ENCODE measurements around the gene TTC9B. TPM values are rescaled to one million over a fixed set of nuclear protein-coding genes. Genes with fewer than 3 reads are reported as not detected.
"Not testable (repeated sequence)": the region's sequence is repeated elsewhere in the genome, so short reads cannot be mapped to it uniquely, and the experiment has no call there.

TTC9B gene
- total RNA-seq, 8 experiments from 2014 or later: 0.45 to 25.6 (median 13.5) TPM

GRCh38 chr19:40190891-40191835 is 27.0 kb downstream of the TTC9B start, which contains the start of gene MAP3K10:
MAP3K10 (plus strand) TSS chr19:40191426; CDS start chr19:40192032, 606 bp downstream.
- in situ Hi-C loops (cut with MboI; ENCODE audit: low pct_unique_long_range_greater_than_20kb in 2 of 9, low sequenced_read_pairs in 9 of 9, unreplicated experiment in 9 of 9): no loop called here
- Histone ChIP-seq H3K4me3 (peak within 1 kb of the TSS; percentile 85 to 99 (median 96)), H3K27ac (peak within 1 kb of the TSS; percentile 85 to 89), H3K4me1 (replicated peaks in 1 of 2) (peaks cover 0 to 5% of the 10 kb centered on the region in 2 donors)
- no CpG with 5 or more reads among the region's 116 CpGs for WGBS, 10 experiments
- ATAC-seq (replicated peaks in 6 of 8): peak; percentile 75 to 93 (median 92)

- Histone ChIP-seq H3K4me3 (no peak overlapping the region), H3K4me1 (replicated peaks in 1 of 2) (no peaks in the 10 kb centered on the region), H3K27ac (no peak overlapping the region)
- in situ Hi-C loops (cut with MboI; ENCODE audit: low pct_unique_long_range_greater_than_20kb in 2 of 9, low sequenced_read_pairs in 9 of 9, unreplicated experiment in 9 of 9): no loop called here
- WGBS, 10 experiments: 25 to 100% (median 100%) methylated on average over 1 of the region's 1 CpG; no CpG with 5 or more reads in 5 of the 10 experiments
- no peak for ATAC-seq (replicated peaks in 6 of 8)
These were observed 33.9 kb downstream of the TTC9B start for GRCh38 chr19:40184273-40184672.

- no peak overlapping the region for H3K4me3 ChIP-seq
- 53 to 93% (median 64%) methylated on average over 2 to 4 of the region's 4 CpGs; no CpG with 5 or more reads in 1 of the 10 experiments for WGBS, 10 experiments
- no peak overlapping the region for H3K27ac ChIP-seq
- ATAC-seq (replicated peaks in 6 of 8): no peak
- H3K4me1 ChIP-seq (replicated peaks in 1 of 2): no peaks in the 10 kb centered on the region
- in situ Hi-C loops (cut with MboI; ENCODE audit: low pct_unique_long_range_greater_than_20kb in 2 of 9, low sequenced_read_pairs in 9 of 9, unreplicated experiment in 9 of 9): no loop called here
These were observed 39.4 kb downstream of the TTC9B start for GRCh38 chr19:40178756-40179155.

- no peak overlapping the region for H3K4me3 ChIP-seq
- no peak for ATAC-seq (replicated peaks in 6 of 8)
- no peak overlapping the region for H3K27ac ChIP-seq
- in situ Hi-C loops (cut with MboI; ENCODE audit: low pct_unique_long_range_greater_than_20kb in 2 of 9, low sequenced_read_pairs in 9 of 9, unreplicated experiment in 9 of 9): no loop called here
- H3K4me1 ChIP-seq (replicated peaks in 1 of 2): no peaks in the 10 kb centered on the region
- 15 to 83% (median 67%) methylated on average over 1 to 4 of the region's 5 CpGs for WGBS, 10 experiments
These were observed 40.7 kb downstream of the TTC9B start for GRCh38 chr19:40177286-40178070.

GRCh38 chr19:40175820-40176219 is 42.4 kb downstream of the TTC9B start:
- Histone ChIP-seq H3K27ac (no peak overlapping the region), H3K4me3 (no peak overlapping the region), H3K4me1 (replicated peaks in 1 of 2) (no peaks in the 10 kb centered on the region)
- WGBS, 10 experiments: 0 to 73% (median 33%) methylated on average over 1 to 4 of the region's 5 CpGs; no CpG with 5 or more reads in 3 of the 10 experiments
- ATAC-seq (replicated peaks in 6 of 8): no peak
- in situ Hi-C loops (cut with MboI; ENCODE audit: low pct_unique_long_range_greater_than_20kb in 2 of 9, low sequenced_read_pairs in 9 of 9, unreplicated experiment in 9 of 9): no loop called here

GRCh38 chr19:40174092-40174491 is 44.1 kb downstream of the TTC9B start:
- WGBS, 10 experiments: 27 to 68% (median 54%) methylated on average over 2 to 4 of the region's 4 CpGs; no CpG with 5 or more reads in 4 of the 10 experiments
- H3K4me1 ChIP-seq (replicated peaks in 1 of 2): no peaks in the 10 kb centered on the region
- no peak for ATAC-seq (replicated peaks in 6 of 8)
- no peak overlapping the region for H3K27ac ChIP-seq
- H3K4me3 ChIP-seq: no peak overlapping the region
- in situ Hi-C loops (cut with MboI; ENCODE audit: low pct_unique_long_range_greater_than_20kb in 2 of 9, low sequenced_read_pairs in 9 of 9, unreplicated experiment in 9 of 9): no loop called here

- H3K4me1 ChIP-seq (replicated peaks in 1 of 2); in situ Hi-C loops (cut with MboI; ENCODE audit: low pct_unique_long_range_greater_than_20kb in 2 of 9, low sequenced_read_pairs in 9 of 9, unreplicated experiment in 9 of 9); H3K4me3 ChIP-seq; ATAC-seq (replicated peaks in 6 of 8); H3K27ac ChIP-seq: not testable (repeated sequence)
- WGBS, 10 experiments: 58 to 100% (median 88%) methylated on average over 1 to 4 of the region's 4 CpGs; no CpG with 5 or more reads in 2 of the 10 experiments
These were observed 46.9 kb downstream of the TTC9B start for GRCh38 chr19:40171293-40171692.

- H3K4me3 ChIP-seq; H3K4me1 ChIP-seq (replicated peaks in 1 of 2); ATAC-seq (replicated peaks in 6 of 8); H3K27ac ChIP-seq; in situ Hi-C loops (cut with MboI; ENCODE audit: low pct_unique_long_range_greater_than_20kb in 2 of 9, low sequenced_read_pairs in 9 of 9, unreplicated experiment in 9 of 9): not testable (repeated sequence)
- 56 to 100% (median 87%) methylated on average over 1 to 11 of the region's 39 CpGs; no CpG with 5 or more reads in 3 of the 10 experiments for WGBS, 10 experiments
These were observed 47.7 kb downstream of the TTC9B start for GRCh38 chr19:40170303-40170989.

- H3K4me3 ChIP-seq; in situ Hi-C loops (cut with MboI; ENCODE audit: low pct_unique_long_range_greater_than_20kb in 2 of 9, low sequenced_read_pairs in 9 of 9, unreplicated experiment in 9 of 9); H3K4me1 ChIP-seq (replicated peaks in 1 of 2); H3K27ac ChIP-seq; ATAC-seq (replicated peaks in 6 of 8): not testable (repeated sequence)
- 40 to 80% (median 65%) methylated on average over 1 to 7 of the region's 30 CpGs; no CpG with 5 or more reads in 6 of the 10 experiments for WGBS, 10 experiments
These were observed 48.5 kb downstream of the TTC9B start for GRCh38 chr19:40169482-40170302.
